GM23338 (cell line): ENCODE measurements around the gene MAGOH. TPM values are rescaled to one million over a fixed set of nuclear protein-coding genes. Genes with fewer than 3 reads are reported as not detected.
A peak's percentile ranks its signal among the peaks of the same experiment; 100 is the strongest.

Experiments
- ATAC-seq: fragments of 200-7000 bp; cut with Tn5 transposase; 3 replicates; pipeline ENCODE4 v1.9.1; 2020
- DNase-seq: peaks from one replicate; pipeline ENCODE4 v3.0.0-alpha.2; 2015; ENCODE audit warnings: low spot score
- H2AFZ ChIP-seq: fragments of 200-600 bp; sonication (generic); 2 replicates; pipeline ENCODE4 v1.8.0; 2016; ENCODE audit warnings: antibody characterized with exemption, mild to moderate bottlenecking, moderate library complexity
- H3F3A ChIP-seq: fragments of 200-600 bp; sonication (generic); replicated peaks from 2 replicates; pipeline ENCODE4 v1.8.0; 2017; ENCODE audit warnings: antibody characterized with exemption, mixed run types, low read depth
- H3K27ac ChIP-seq: fragments of 200-600 bp; sonication (generic); 2 replicates; pipeline ENCODE4 v1.6.1; 2016; ENCODE audit warnings: low read depth
- H3K27me3 ChIP-seq: fragments of 200-600 bp; sonication (generic); 2 replicates; pipeline ENCODE4 v1.8.0; 2016; ENCODE audit warnings: mild to moderate bottlenecking, mixed run types, moderate library complexity; ENCODE audit not compliant: insufficient read depth
- H3K36me3 ChIP-seq: fragments of 200-600 bp; sonication (generic); 2 replicates; pipeline ENCODE4 v1.8.0; 2016; ENCODE audit warnings: mild to moderate bottlenecking; ENCODE audit not compliant: insufficient read depth
- H3K4me1 ChIP-seq: fragments of 200-600 bp; sonication (generic); 2 replicates; pipeline ENCODE4 v1.8.0; 2016; ENCODE audit warnings: mild to moderate bottlenecking, moderate library complexity; ENCODE audit not compliant: insufficient read depth
- H3K4me2 ChIP-seq: fragments of 200-600 bp; sonication (generic); 2 replicates; pipeline ENCODE4 v1.7.1; 2017; ENCODE audit warnings: mixed run types
- H3K4me3 ChIP-seq: fragments of 200-600 bp; sonication (generic); 2 replicates; pipeline ENCODE4 v1.6.1; 2016; ENCODE audit warnings: mixed run types
- H3K79me2 ChIP-seq: fragments of 200-600 bp; sonication (generic); replicated peaks from 2 replicates; pipeline ENCODE4 v1.8.0; 2017; ENCODE audit warnings: mild to moderate bottlenecking; ENCODE audit not compliant: insufficient read depth
- H3K9me2 ChIP-seq: fragments of 200-600 bp; sonication (generic); 2 replicates; pipeline ENCODE4 v1.8.0; 2017; ENCODE audit not compliant: insufficient read depth
- H4K20me1 ChIP-seq: fragments of 200-600 bp; sonication (generic); replicated peaks from 2 replicates; pipeline ENCODE4 v1.8.0; 2017; ENCODE audit warnings: mild to moderate bottlenecking; ENCODE audit not compliant: insufficient read depth
- H3K27ac Mint-ChIP-seq: 2 replicates; pipeline ENCODE4 v1.8.0; 2020; ENCODE audit warnings: inconsistent platforms, mild to moderate bottlenecking, moderate library complexity, mixed read lengths
- H3K27me3 Mint-ChIP-seq: 3 replicates; pipeline ENCODE4 v1.8.0; 2022; ENCODE audit warnings: low read depth, mild to moderate bottlenecking, moderate library complexity, mixed read lengths, inconsistent platforms; ENCODE audit not compliant: insufficient read depth, poor library complexity
- H3K36me3 Mint-ChIP-seq: 3 replicates; pipeline ENCODE4 v1.8.0; 2021; ENCODE audit warnings: low read depth, mild to moderate bottlenecking, inconsistent platforms, moderate library complexity, mixed read lengths
- H3K4me1 Mint-ChIP-seq: 3 replicates; pipeline ENCODE4 v1.8.0; 2020; ENCODE audit warnings: mild to moderate bottlenecking, inconsistent platforms, mixed read lengths
- H3K4me3 Mint-ChIP-seq: 3 replicates; pipeline ENCODE4 v1.8.0; 2021; ENCODE audit warnings: moderate library complexity, mild to moderate bottlenecking, inconsistent platforms, mixed read lengths
- H3K9me3 Mint-ChIP-seq: 3 replicates; pipeline ENCODE4 v1.8.0; 2020; ENCODE audit warnings: moderate library complexity, mild to moderate bottlenecking, inconsistent platforms, mixed read lengths
- CREB1 ChIP-seq: fragments of 250-450 bp; sonication (Bioruptor Pico); IDR thresholded peaks from 2 replicates; pipeline ENCODE4 v1.5.0; 2020; ENCODE audit warnings: low read depth, mild to moderate bottlenecking, moderate library complexity
- EZH2 ChIP-seq: fragments of 200-600 bp; sonication (generic); IDR thresholded peaks from one replicate; pipeline ENCODE4 v1.8.0; 2017; ENCODE audit warnings: antibody characterized with exemption, mild to moderate bottlenecking, low read depth; ENCODE audit not compliant: unreplicated experiment
- EZH2phosphoT487 ChIP-seq: fragments of 200-600 bp; sonication (generic); IDR thresholded peaks from one replicate; pipeline ENCODE4 v1.8.1; 2018; ENCODE audit warnings: antibody characterized with exemption; ENCODE audit not compliant: unreplicated experiment
- JUNB ChIP-seq: IDR thresholded peaks from one replicate; pipeline ENCODE4 v1.6.1; 2016; ENCODE audit warnings: antibody characterized with exemption; ENCODE audit not compliant: unreplicated experiment
- NANOG ChIP-seq: IDR thresholded peaks from 2 replicates; pipeline ENCODE4 v1.6.1; 2016; ENCODE audit warnings: antibody characterized with exemption, borderline replicate concordance
- POLR2AphosphoS5 ChIP-seq: IDR thresholded peaks from 2 replicates; pipeline ENCODE4 v1.6.1; 2016; ENCODE audit warnings: antibody characterized with exemption, low read depth
- REST ChIP-seq: IDR thresholded peaks from one replicate; pipeline ENCODE4 v1.6.1; 2018; ENCODE audit warnings: antibody characterized with exemption; ENCODE audit not compliant: unreplicated experiment
- STAT1 ChIP-seq: IDR thresholded peaks from one replicate; pipeline ENCODE4 v1.6.1; 2016; ENCODE audit warnings: antibody characterized with exemption; ENCODE audit not compliant: unreplicated experiment
- ZNF114 ChIP-seq: fragments of 250-450 bp; sonication (Bioruptor Pico); IDR thresholded peaks from 2 replicates; pipeline ENCODE4 v1.5.0; 2020; ENCODE audit warnings: mild to moderate bottlenecking, moderate library complexity
- polyA plus RNA-seq: library from polyadenylated mRNA; unstranded; fragments of >200 nt; fragmentation: Nextera tagmentation; extraction: Ambion mirVana; gene quantifications from 2 replicates; pipeline ENCODE4 v1.2.1, GENCODE V29; 2016
- total RNA-seq: library from RNA; depleted of rRNA; stranded (reverse); fragments of >200 nt; shearing (Covaris generic); gene quantifications from 2 replicates; pipeline ENCODE4 v1.2.3, GENCODE V29; 2014
- TF ChIP-seq, protein P1 (sequence below): IDR thresholded peaks from 2 replicates; pipeline ENCODE4 v1.6.1; 2016; ENCODE audit warnings: antibody characterized with exemption
- TF ChIP-seq, protein P2 (sequence below): fragments of 250-450 bp; sonication (Bioruptor Pico); IDR thresholded peaks from 2 replicates; pipeline ENCODE4 v1.5.0; 2020; ENCODE audit warnings: mild to moderate bottlenecking, moderate library complexity
- TF ChIP-seq, protein P3 (sequence below), 2 experiments: fragments of 200-600 bp in 1 of 2; sonication (generic) in 1 of 2; conservative IDR thresholded peaks; 2 replicates each; pipeline versions ENCODE4 v1.5.1 to v1.6.1; 2016 to 2017; ENCODE audit warnings: antibody characterized with exemption in 2 of 2, low read depth in 2 of 2, mild to moderate bottlenecking in 2 of 2, moderate library complexity in 1 of 2

Gene MAGOH
- total and polyA plus RNA-seq, 2 experiments from 2014 or later = 79.3 to 185 TPM

GRCh38 chr1:53183095-53183990, 55.0 kb downstream of the MAGOH start (continued):
- no peak for TF ChIP-seq POLR2AphosphoS5
- TF ChIP-seq CREB1 (CRISPR knock-in tag) = no peak

DNA sequence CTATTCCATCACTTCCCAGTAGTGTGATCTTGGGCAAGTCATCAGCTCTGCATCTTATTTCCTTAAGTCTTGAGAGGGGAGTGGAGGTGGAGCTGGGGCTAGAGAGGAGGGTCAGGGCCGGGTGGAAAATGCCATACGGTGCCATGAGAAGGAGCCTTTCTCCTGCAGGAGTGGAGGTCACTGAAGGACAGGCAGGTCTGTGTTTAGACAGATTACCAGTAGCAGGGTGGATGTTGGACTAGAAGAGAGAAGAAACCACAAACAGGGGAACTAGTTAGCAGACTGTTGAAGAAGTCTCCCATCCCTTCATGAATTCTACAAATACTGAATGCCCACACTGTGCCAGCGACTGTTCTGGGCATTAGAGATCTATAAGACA, 55.6 kb downstream of the MAGOH start:
- ATAC-seq (no peak), DNase-seq (no peak)
- peaks cover 4% of the 10 kb centered on the region; the same call in 2 of the 3 replicates for H3K4me1 Mint-ChIP-seq
- H3K36me3 Mint-ChIP-seq = no peaks in the 10 kb centered on the region
- Histone ChIP-seq H4K20me1 (no peaks in the 10 kb centered on the region), H3K4me1 (no peaks in the 10 kb centered on the region), H3K4me2 (no peak overlapping the region), H3K27ac (no peak overlapping the region), H2AFZ (0 out of 2 replicates have a peak overlapping the region, but pooled peaks have one; percentile 15), H3K9me2 (no peaks in the 10 kb centered on the region), H3K4me3 (no peak overlapping the region), H3K27me3 (no peaks in the 10 kb centered on the region), H3K79me2 (no peaks in the 10 kb centered on the region), H3F3A (no peaks in the 10 kb centered on the region), H3K36me3 (no peaks in the 10 kb centered on the region)
- no peak overlapping the region for H3K27ac Mint-ChIP-seq
- H3K27me3 Mint-ChIP-seq = no peaks in the 10 kb centered on the region
- no peak overlapping the region for H3K4me3 Mint-ChIP-seq
- no peaks in the 10 kb centered on the region for H3K9me3 Mint-ChIP-seq
- TF ChIP-seq, protein P1, sequence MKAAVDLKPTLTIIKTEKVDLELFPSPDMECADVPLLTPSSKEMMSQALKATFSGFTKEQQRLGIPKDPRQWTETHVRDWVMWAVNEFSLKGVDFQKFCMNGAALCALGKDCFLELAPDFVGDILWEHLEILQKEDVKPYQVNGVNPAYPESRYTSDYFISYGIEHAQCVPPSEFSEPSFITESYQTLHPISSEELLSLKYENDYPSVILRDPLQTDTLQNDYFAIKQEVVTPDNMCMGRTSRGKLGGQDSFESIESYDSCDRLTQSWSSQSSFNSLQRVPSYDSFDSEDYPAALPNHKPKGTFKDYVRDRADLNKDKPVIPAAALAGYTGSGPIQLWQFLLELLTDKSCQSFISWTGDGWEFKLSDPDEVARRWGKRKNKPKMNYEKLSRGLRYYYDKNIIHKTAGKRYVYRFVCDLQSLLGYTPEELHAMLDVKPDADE = no peak
- TF ChIP-seq EZH2phosphoT487 (no peak), CREB1 (CRISPR knock-in tag) (no peak), NANOG (no peak), POLR2AphosphoS5 (no peak), EZH2 (no peak), REST (no peak), ZNF114 (CRISPR knock-in tag) (no peak), JUNB (no peak), STAT1 (no peak)
- TF ChIP-seq, protein P2, sequence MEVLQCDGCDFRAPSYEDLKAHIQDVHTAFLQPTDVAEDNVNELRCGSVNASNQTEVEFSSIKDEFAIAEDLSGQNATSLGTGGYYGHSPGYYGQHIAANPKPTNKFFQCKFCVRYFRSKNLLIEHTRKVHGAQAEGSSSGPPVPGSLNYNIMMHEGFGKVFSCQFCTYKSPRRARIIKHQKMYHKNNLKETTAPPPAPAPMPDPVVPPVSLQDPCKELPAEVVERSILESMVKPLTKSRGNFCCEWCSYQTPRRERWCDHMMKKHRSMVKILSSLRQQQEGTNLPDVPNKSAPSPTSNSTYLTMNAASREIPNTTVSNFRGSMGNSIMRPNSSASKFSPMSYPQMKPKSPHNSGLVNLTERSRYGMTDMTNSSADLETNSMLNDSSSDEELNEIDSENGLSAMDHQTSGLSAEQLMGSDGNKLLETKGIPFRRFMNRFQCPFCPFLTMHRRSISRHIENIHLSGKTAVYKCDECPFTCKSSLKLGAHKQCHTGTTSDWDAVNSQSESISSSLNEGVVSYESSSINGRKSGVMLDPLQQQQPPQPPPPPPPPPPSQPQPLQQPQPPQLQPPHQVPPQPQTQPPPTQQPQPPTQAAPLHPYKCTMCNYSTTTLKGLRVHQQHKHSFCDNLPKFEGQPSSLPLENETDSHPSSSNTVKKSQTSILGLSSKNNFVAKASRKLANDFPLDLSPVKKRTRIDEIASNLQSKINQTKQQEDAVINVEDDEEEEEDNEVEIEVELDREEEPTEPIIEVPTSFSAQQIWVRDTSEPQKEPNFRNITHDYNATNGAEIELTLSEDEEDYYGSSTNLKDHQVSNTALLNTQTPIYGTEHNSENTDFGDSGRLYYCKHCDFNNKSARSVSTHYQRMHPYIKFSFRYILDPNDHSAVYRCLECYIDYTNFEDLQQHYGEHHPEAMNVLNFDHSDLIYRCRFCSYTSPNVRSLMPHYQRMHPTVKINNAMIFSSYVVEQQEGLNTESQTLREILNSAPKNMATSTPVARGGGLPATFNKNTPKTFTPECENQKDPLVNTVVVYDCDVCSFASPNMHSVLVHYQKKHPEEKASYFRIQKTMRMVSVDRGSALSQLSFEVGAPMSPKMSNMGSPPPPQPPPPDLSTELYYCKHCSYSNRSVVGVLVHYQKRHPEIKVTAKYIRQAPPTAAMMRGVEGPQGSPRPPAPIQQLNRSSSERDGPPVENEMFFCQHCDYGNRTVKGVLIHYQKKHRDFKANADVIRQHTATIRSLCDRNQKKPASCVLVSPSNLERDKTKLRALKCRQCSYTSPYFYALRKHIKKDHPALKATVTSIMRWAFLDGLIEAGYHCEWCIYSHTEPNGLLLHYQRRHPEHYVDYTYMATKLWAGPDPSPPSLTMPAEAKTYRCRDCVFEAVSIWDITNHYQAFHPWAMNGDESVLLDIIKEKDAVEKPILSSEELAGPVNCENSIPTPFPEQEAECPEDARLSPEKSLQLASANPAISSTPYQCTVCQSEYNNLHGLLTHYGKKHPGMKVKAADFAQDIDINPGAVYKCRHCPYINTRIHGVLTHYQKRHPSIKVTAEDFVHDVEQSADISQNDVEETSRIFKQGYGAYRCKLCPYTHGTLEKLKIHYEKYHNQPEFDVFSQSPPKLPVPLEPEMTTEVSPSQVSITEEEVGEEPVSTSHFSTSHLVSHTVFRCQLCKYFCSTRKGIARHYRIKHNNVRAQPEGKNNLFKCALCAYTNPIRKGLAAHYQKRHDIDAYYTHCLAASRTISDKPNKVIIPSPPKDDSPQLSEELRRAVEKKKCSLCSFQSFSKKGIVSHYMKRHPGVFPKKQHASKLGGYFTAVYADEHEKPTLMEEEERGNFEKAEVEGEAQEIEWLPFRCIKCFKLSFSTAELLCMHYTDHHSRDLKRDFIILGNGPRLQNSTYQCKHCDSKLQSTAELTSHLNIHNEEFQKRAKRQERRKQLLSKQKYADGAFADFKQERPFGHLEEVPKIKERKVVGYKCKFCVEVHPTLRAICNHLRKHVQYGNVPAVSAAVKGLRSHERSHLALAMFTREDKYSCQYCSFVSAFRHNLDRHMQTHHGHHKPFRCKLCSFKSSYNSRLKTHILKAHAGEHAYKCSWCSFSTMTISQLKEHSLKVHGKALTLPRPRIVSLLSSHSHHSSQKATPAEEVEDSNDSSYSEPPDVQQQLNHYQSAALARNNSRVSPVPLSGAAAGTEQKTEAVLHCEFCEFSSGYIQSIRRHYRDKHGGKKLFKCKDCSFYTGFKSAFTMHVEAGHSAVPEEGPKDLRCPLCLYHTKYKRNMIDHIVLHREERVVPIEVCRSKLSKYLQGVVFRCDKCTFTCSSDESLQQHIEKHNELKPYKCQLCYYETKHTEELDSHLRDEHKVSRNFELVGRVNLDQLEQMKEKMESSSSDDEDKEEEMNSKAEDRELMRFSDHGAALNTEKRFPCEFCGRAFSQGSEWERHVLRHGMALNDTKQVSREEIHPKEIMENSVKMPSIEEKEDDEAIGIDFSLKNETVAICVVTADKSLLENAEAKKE (CRISPR knock-in tag) = no peak
- TF ChIP-seq, protein P3, sequence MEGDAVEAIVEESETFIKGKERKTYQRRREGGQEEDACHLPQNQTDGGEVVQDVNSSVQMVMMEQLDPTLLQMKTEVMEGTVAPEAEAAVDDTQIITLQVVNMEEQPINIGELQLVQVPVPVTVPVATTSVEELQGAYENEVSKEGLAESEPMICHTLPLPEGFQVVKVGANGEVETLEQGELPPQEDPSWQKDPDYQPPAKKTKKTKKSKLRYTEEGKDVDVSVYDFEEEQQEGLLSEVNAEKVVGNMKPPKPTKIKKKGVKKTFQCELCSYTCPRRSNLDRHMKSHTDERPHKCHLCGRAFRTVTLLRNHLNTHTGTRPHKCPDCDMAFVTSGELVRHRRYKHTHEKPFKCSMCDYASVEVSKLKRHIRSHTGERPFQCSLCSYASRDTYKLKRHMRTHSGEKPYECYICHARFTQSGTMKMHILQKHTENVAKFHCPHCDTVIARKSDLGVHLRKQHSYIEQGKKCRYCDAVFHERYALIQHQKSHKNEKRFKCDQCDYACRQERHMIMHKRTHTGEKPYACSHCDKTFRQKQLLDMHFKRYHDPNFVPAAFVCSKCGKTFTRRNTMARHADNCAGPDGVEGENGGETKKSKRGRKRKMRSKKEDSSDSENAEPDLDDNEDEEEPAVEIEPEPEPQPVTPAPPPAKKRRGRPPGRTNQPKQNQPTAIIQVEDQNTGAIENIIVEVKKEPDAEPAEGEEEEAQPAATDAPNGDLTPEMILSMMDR (conservative IDR thresholded peaks at IDR 0.05; ENCODE audit: low read depth in 2 of 2) = no peak
